Measurements from ENCODE around the gene SLCO2B1.

Gene SLCO2B1

GRCh38 chr11:75161506-75162095 lies 10.7 kb downstream of the SLCO2B1 start:
- Mint-ChIP-seq H3K36me3 (ENCODE audit: low read depth) (no peaks in the 10 kb centered on the region), H3K27me3 (ENCODE audit: low read depth, poor library complexity) (peaks cover 14% of the 10 kb centered on the region), H3K4me1 (peaks cover 14% of the 10 kb centered on the region), H3K4me3 (no peak overlapping the region), H3K27ac (no peak overlapping the region), H3K9me3 (peaks cover 5% of the 10 kb centered on the region)
- TF ChIP-seq CTCF (IDR thresholded peaks at IDR 0.05): no peak
- DNase-seq: no peak

GRCh38 chr11:75162954-75163353 lies 12.0 kb downstream of the SLCO2B1 start:
- H3K36me3 Mint-ChIP-seq (ENCODE audit: low read depth): no peaks in the 10 kb centered on the region
- peaks cover 19% of the 10 kb centered on the region for H3K27me3 Mint-ChIP-seq (ENCODE audit: low read depth, poor library complexity)
- no peak for DNase-seq
- no peak overlapping the region for H3K27ac Mint-ChIP-seq
- H3K4me3 Mint-ChIP-seq: no peak overlapping the region
- H3K9me3 Mint-ChIP-seq: peaks cover 5% of the 10 kb centered on the region
- H3K4me1 Mint-ChIP-seq: peaks cover 12% of the 10 kb centered on the region
- no peak for TF ChIP-seq CTCF (IDR thresholded peaks at IDR 0.05)

- no peak overlapping the region for H3K27ac Mint-ChIP-seq
These were observed 13.3 kb downstream of the SLCO2B1 start for GRCh38 chr11:75163921-75164849.

GRCh38 chr11:75165721-75166120 lies 14.8 kb downstream of the SLCO2B1 start:
- Mint-ChIP-seq H3K27ac (no peak overlapping the region), H3K4me3 (no peak overlapping the region), H3K36me3 (ENCODE audit: low read depth) (no peaks in the 10 kb centered on the region), H3K9me3 (peaks cover 5% of the 10 kb centered on the region), H3K4me1 (peaks cover 12% of the 10 kb centered on the region), H3K27me3 (ENCODE audit: low read depth, poor library complexity) (peaks cover 12% of the 10 kb centered on the region)
- DNase-seq: no peak
- TF ChIP-seq CTCF (IDR thresholded peaks at IDR 0.05): no peak

More at GRCh38 chr11:75163921-75164849, 13.3 kb downstream of the SLCO2B1 start:
- no peak for TF ChIP-seq CTCF (IDR thresholded peaks at IDR 0.05)
- peaks cover 5% of the 10 kb centered on the region for H3K9me3 Mint-ChIP-seq
- H3K4me3 Mint-ChIP-seq: no peak overlapping the region
- no peaks in the 10 kb centered on the region for H3K36me3 Mint-ChIP-seq (ENCODE audit: low read depth)
- H3K4me1 Mint-ChIP-seq: peaks cover 12% of the 10 kb centered on the region
- H3K27me3 Mint-ChIP-seq (ENCODE audit: low read depth, poor library complexity): peaks cover 16% of the 10 kb centered on the region
- no peak for DNase-seq

- no peak for DNase-seq
These were observed 15.9 kb downstream of the SLCO2B1 start for GRCh38 chr11:75166791-75167190.

More at GRCh38 chr11:75166791-75167190, 15.9 kb downstream of the SLCO2B1 start:
- TF ChIP-seq CTCF (IDR thresholded peaks at IDR 0.05): no peak
- H3K9me3 Mint-ChIP-seq: no peaks in the 10 kb centered on the region
- peaks cover 12% of the 10 kb centered on the region for H3K27me3 Mint-ChIP-seq (ENCODE audit: low read depth, poor library complexity)
- H3K4me1 Mint-ChIP-seq: peaks cover 12% of the 10 kb centered on the region
- no peaks in the 10 kb centered on the region for H3K36me3 Mint-ChIP-seq (ENCODE audit: low read depth)
- no peak overlapping the region for H3K27ac Mint-ChIP-seq
- H3K4me3 Mint-ChIP-seq: no peak overlapping the region

Measured in nephron progenitor cell (in vitro differentiated cells).